ENCODE results near the gene MINDY4.

DNA sequence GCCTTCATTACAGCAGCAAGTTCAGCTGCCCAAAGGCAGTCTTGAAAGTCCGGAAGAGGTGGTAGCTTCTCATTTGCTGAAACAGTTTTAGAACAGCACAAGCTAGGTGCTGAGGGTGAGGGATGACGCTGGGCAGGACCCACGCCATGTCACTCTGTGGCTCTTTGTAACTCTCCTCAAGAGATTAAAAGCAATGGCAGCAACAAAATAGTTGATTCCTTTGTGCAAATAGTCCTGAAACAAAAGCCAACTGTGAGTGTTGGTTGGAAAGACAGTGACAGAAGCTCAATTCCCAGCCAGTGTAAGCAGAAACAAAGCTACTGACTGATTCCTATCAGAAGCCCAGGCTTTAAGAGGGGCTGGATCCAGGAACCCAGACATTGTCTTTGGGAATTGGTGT, 92.9 kb downstream of the MINDY4 start:
- TF ChIP-seq, protein P1, sequence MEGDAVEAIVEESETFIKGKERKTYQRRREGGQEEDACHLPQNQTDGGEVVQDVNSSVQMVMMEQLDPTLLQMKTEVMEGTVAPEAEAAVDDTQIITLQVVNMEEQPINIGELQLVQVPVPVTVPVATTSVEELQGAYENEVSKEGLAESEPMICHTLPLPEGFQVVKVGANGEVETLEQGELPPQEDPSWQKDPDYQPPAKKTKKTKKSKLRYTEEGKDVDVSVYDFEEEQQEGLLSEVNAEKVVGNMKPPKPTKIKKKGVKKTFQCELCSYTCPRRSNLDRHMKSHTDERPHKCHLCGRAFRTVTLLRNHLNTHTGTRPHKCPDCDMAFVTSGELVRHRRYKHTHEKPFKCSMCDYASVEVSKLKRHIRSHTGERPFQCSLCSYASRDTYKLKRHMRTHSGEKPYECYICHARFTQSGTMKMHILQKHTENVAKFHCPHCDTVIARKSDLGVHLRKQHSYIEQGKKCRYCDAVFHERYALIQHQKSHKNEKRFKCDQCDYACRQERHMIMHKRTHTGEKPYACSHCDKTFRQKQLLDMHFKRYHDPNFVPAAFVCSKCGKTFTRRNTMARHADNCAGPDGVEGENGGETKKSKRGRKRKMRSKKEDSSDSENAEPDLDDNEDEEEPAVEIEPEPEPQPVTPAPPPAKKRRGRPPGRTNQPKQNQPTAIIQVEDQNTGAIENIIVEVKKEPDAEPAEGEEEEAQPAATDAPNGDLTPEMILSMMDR (IDR thresholded peaks at IDR 0.05): no peak
- TF ChIP-seq POLR2A (IDR thresholded peaks at IDR 0.05; ENCODE audit: low read depth) (no peak), EP300 (IDR thresholded peaks at IDR 0.05) (no peak), POLR2AphosphoS5 (IDR thresholded peaks at IDR 0.05) (no peak)
